Stimulated activated CD4-positive, alpha-beta T cell treated with anti-CD3 and anti-CD28 coated beads, Interleukin-12 subunit alpha, Interleukin-12 subunit beta, amount 100 ng/mL, for 48 hours (primary cell): ENCODE data around the gene ANO8.
"Not testable (repeated sequence)": the region's sequence is repeated elsewhere in the genome, so short reads cannot be mapped to it uniquely, and the experiment has no call there.

ENCODE experiments used
- DNase-seq, 3 donors: peaks; one replicate each; pipeline ENCODE4 v3.0.0-alpha.2; 2020; ENCODE audit warnings: low read depth in 2 of 3, low spot score in 1 of 3

Gene ANO8

GRCh38 chr19:17334414-17335409 is at the start of gene ANO8:
ANO8 (minus strand) TSS chr19:17334855; CDS start chr19:17334670, 185 bp downstream.
- DNase-seq, result peak; percentile 93 to 99 (median 96)

- no peak for DNase-seq
Measured at GRCh38 chr19:17380426-17381138, 45.9 kb upstream of the ANO8 start.

DNA sequence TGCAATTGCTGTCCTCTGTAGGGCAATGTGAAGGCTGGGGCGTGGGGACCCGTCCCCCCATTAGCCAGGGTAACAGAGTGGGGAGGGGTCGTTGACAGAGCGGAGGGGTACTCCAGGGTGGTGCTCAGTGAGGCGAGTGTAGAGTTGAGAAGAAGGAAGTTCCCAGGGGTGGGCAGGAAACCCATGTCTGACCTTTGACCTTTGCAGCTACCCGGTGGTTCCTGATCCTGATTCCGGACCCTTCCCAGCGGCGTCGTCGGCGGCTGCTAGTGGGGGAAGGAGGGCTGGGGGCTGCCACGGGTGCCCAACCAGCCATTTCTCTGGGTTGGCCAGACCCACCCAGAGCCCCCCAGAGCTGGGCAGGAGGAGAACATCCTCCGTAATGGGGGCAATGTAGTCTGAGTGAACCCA is 44.6 kb upstream of the ANO8 start:
- no peak for DNase-seq

GRCh38 chr19:17378271-17378670 is 43.6 kb upstream of the ANO8 start:
- no peak for DNase-seq

DNA sequence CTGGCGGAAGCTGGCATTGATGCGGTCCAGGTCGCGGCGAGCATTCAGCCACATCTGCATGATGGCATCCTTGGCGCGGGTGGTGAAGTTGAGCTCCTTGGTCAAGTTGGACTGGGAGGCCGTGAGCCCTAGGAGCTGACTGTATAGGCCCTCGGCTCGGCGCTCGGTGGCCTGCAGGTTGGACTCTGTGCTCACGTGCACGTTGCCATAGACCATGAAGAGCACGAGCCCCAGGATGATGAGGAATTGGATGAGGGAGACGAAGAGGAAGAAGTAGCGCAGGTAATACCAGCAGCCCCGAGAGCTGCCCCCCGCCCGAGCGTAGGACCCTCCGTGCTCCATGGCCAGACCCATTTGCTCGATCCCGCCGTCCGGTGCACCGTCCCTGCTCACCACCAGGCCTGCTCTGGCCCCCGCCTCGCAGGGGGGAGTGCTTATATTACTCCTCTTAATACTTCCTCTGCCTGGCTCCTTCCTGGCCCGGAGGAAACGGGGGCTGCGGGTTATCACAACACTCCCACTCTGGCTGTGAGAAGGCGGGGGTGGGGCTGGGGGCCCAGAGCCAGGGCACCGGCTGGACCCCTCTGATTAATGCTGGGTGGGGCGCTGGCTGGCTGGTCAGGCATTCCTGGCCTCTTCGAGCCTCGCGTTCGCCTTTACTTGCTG is 42.4 kb upstream of the ANO8 start, which contains the start of gene PLVAP:
Gene PLVAP (minus strand): TSS at position 408 of the 666 bp plus-strand sequence. CDS start 54 bp downstream, at position 354.
- no peak for DNase-seq

DNA sequence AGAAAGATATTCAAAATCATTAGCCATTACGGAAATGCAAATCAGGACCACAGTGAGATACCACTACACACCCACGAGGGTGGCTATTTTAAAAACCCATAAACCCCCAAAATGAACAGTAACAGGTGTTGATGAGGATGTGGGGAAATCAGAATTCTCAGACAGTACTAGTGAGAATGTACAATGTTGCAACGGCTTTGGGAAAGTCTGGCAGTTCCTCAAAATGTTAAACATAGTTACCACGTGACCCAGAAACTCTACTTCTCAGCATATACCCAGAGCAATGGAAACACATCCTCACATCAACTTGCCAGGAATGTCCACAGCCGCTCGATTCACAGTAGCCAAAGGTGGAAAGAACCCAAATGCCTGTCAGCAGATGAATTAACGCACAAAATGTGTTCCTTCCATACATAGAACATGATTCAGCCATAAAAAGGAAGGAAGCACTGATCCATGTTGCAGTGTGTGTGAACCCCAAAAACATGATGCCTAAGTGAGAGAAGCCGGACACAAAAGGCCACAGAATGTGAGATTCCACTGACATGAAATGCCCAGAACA is 35.5 kb upstream of the ANO8 start:
- DNase-seq, result no peak

GRCh38 chr19:17365361-17365760 is 30.7 kb upstream of the ANO8 start:
- no peak for DNase-seq

GRCh38 chr19:17363852-17364605 is 29.4 kb upstream of the ANO8 start:
- not testable (repeated sequence) for DNase-seq

- DNase-seq, result no peak
Measured at GRCh38 chr19:17359905-17360800, 25.5 kb upstream of the ANO8 start.

GRCh38 chr19:17358395-17358794 is 23.7 kb upstream of the ANO8 start:
- DNase-seq, result no peak

GRCh38 chr19:17357724-17358123 is 23.1 kb upstream of the ANO8 start:
- DNase-seq, result no peak

GRCh38 chr19:17357078-17357666 is 22.5 kb upstream of the ANO8 start:
- DNase-seq, result no peak

DNA sequence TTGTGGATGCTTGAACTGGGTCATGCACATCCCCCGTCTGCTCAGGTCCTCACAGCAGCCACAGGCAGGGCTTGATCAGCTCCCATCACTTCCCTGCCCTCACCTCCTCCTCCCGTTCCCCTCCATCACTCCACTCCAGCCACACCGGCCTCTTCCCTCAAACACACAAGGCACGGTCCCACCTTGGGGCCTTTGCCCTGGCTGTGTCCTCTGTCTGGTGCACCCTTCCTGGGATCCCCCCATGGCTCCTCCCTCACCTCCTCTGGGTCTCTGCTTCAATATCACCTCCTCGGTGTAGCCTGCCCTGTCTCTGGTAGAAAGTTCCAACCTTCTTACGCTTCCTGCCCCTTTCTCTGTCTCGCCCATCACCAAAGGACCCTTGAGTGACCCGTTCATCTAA is 18.7 kb upstream of the ANO8 start:
- no peak for DNase-seq

GRCh38 chr19:17352608-17353280 is 18.1 kb upstream of the ANO8 start:
- no peak for DNase-seq

GRCh38 chr19:17351815-17352435 is 17.3 kb upstream of the ANO8 start:
- DNase-seq, result no peak

DNA sequence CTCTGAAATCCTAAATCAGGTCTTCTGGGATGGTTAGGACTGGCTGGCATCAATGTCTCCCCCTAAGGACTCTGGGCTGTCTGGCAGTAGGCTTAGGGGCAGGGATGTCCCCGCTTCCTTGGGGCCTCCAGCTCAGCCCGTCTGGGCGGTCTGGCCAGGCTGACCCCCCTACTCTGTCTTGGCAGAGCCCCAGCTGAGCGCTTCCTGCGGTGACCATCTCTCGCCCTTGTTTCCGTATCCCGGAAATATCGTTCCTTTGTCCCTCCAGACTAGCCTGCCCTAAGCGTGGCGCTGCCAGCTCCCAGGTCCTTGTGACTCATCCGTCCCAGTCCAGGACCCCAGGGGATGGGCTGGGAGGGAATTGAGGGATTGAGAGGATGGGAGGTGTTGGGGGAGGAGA is 14.0 kb upstream of the ANO8 start:
- no peak for DNase-seq

GRCh38 chr19:17347877-17348276 is 13.2 kb upstream of the ANO8 start:
- no peak for DNase-seq

DNA sequence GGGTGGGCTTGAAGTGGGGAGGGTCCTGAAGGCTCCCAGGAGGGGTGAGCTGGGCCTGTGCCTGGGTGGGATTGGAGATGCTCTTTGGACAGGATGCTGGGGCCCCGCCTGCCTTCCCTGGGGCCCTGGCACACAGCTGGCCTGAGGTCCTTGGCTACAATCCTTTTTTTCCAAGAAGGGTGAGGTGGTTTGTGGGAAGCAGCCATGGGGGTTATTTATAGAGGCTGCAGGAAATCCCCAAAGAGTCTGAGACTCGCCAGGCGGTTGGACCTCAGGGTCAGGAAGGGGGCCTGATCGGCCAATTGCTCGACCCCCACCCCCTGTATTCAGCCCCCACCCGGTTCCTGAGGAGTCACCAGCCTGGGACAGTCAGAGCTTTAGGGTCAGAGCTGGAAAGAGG is 12.7 kb upstream of the ANO8 start:
- no peak for DNase-seq
